Measurements from ENCODE around the gene CTNNA2. TPM values are rescaled to one million over a fixed set of nuclear protein-coding genes. Genes with fewer than 3 reads are reported as not detected.

CTNNA2 gene
- total RNA-seq, 1 experiment from 2014 or later: not detected

GRCh38 chr2:80328159-80328571, 815.3 kb downstream of the CTNNA2 start:
- no peak for DNase-seq (ENCODE audit: low read depth)

- no peak for DNase-seq (ENCODE audit: low read depth)
These were observed 816.6 kb downstream of the CTNNA2 start for GRCh38 chr2:80329491-80329890.

- no peak for DNase-seq (ENCODE audit: low read depth)
These were observed 817.9 kb downstream of the CTNNA2 start for GRCh38 chr2:80330527-80331450.

- no peak for DNase-seq (ENCODE audit: low read depth)
These were observed 821.0 kb downstream of the CTNNA2 start for GRCh38 chr2:80333886-80334285.

GRCh38 chr2:80335411-80335810, 822.6 kb downstream of the CTNNA2 start:
- DNase-seq (ENCODE audit: low read depth): no peak

- no peak for DNase-seq (ENCODE audit: low read depth)
These were observed 825.9 kb downstream of the CTNNA2 start for GRCh38 chr2:80338794-80339193.

- DNase-seq (ENCODE audit: low read depth): no peak
These were observed 827.2 kb downstream of the CTNNA2 start for GRCh38 chr2:80340022-80340421.

- DNase-seq (ENCODE audit: low read depth): no peak
These were observed 835.2 kb downstream of the CTNNA2 start for GRCh38 chr2:80348078-80348477.

- no peak for DNase-seq (ENCODE audit: low read depth)
These were observed 836.1 kb downstream of the CTNNA2 start for GRCh38 chr2:80348953-80349352.

GRCh38 chr2:80351231-80351630, 838.4 kb downstream of the CTNNA2 start:
- DNase-seq (ENCODE audit: low read depth): no peak

- no peak for DNase-seq (ENCODE audit: low read depth)
These were observed 842.0 kb downstream of the CTNNA2 start for GRCh38 chr2:80354858-80355257.

- no peak for DNase-seq (ENCODE audit: low read depth)
These were observed 849.1 kb downstream of the CTNNA2 start for GRCh38 chr2:80361904-80362303.

- DNase-seq (ENCODE audit: low read depth): no peak
These were observed 850.5 kb downstream of the CTNNA2 start for GRCh38 chr2:80363330-80363729.

- no peak for DNase-seq (ENCODE audit: low read depth)
These were observed 851.0 kb downstream of the CTNNA2 start for GRCh38 chr2:80363791-80364349.

- DNase-seq (ENCODE audit: low read depth): no peak
These were observed 851.8 kb downstream of the CTNNA2 start for GRCh38 chr2:80364524-80365212.

- DNase-seq (ENCODE audit: low read depth): no peak
These were observed 852.9 kb downstream of the CTNNA2 start for GRCh38 chr2:80365762-80366161.

GRCh38 chr2:80370375-80371009, 857.6 kb downstream of the CTNNA2 start:
- no peak for DNase-seq (ENCODE audit: low read depth)

GRCh38 chr2:80374105-80374504, 861.3 kb downstream of the CTNNA2 start:
- no peak for DNase-seq (ENCODE audit: low read depth)

GRCh38 chr2:80377071-80377470, 864.2 kb downstream of the CTNNA2 start:
- no peak for DNase-seq (ENCODE audit: low read depth)

GRCh38 chr2:80380736-80381135, 867.9 kb downstream of the CTNNA2 start:
- DNase-seq (ENCODE audit: low read depth): no peak

GRCh38 chr2:80381666-80382065, 868.8 kb downstream of the CTNNA2 start:
- DNase-seq (ENCODE audit: low read depth): no peak

- no peak for DNase-seq (ENCODE audit: low read depth)
These were observed 879.6 kb downstream of the CTNNA2 start for GRCh38 chr2:80392441-80392840.

Measured in Daoy (cell line).